NCI-H345 treated with DMSO at 0.1 percent for 48 hours (cell line): ENCODE measurements around the gene CHRNA4.
"Not testable (repeated sequence)": the region's sequence is repeated elsewhere in the genome, so short reads cannot be mapped to it uniquely, and the experiment has no call there.

Experiments used
- DNase-seq: peaks from one replicate; lab custom pipeline; 2025; ENCODE audit not compliant: unreplicated experiment; lab: John Stamatoyannopoulos, UW

The CHRNA4 gene

GRCh38 chr20:63311833-63312243 lies 49.3 kb downstream of the CHRNA4 start:
- no peak for DNase-seq

- DNase-seq: no peak
These were observed 49.8 kb downstream of the CHRNA4 start for GRCh38 chr20:63311186-63311832.

GRCh38 chr20:63310265-63310991 lies 50.7 kb downstream of the CHRNA4 start:
- no peak for DNase-seq

- DNase-seq: peak; percentile 17
These were observed 51.7 kb downstream of the CHRNA4 start for GRCh38 chr20:63309261-63310071.

GRCh38 chr20:63308218-63308911 lies 52.8 kb downstream of the CHRNA4 start:
- DNase-seq: no peak

- no peak for DNase-seq
These were observed 53.5 kb downstream of the CHRNA4 start for GRCh38 chr20:63307538-63308217.

GRCh38 chr20:63306673-63307537 lies 54.2 kb downstream of the CHRNA4 start:
- DNase-seq: no peak

- DNase-seq: not testable (repeated sequence)
These were observed 55.0 kb downstream of the CHRNA4 start for GRCh38 chr20:63305933-63306672.

- DNase-seq: no peak
These were observed 55.8 kb downstream of the CHRNA4 start for GRCh38 chr20:63305393-63305792.

GRCh38 chr20:63303095-63303666 lies 58.0 kb downstream of the CHRNA4 start:
- no peak for DNase-seq

- no peak for DNase-seq
These were observed 59.5 kb downstream of the CHRNA4 start for GRCh38 chr20:63301671-63302070.

GRCh38 chr20:63298731-63299312 lies 62.3 kb downstream of the CHRNA4 start:
- DNase-seq: no peak

GRCh38 chr20:63297796-63298572 lies 63.2 kb downstream of the CHRNA4 start:
- no peak for DNase-seq

GRCh38 chr20:63297371-63297781 lies 63.8 kb downstream of the CHRNA4 start:
- no peak for DNase-seq

- DNase-seq: no peak
These were observed 64.4 kb downstream of the CHRNA4 start for GRCh38 chr20:63296531-63297299.

GRCh38 chr20:63295846-63296245 lies 65.3 kb downstream of the CHRNA4 start:
- no peak for DNase-seq

- DNase-seq: no peak
These were observed 65.7 kb downstream of the CHRNA4 start for GRCh38 chr20:63295422-63295821.
